WTC11 (cell line): Measurements from ENCODE around the gene PRELID1. TPM values are rescaled to one million over a fixed set of nuclear protein-coding genes. Genes with fewer than 3 reads are reported as not detected.

Source experiments
- ATAC-seq: fragments of 200-7000 bp; cut with Tn5 transposase; 2 replicates; pipeline ENCODE4 v1.10.0; 2021; ENCODE audit warnings: mild to moderate bottlenecking, moderate library complexity
- CTCF ChIA-PET: fragments of 300-600 bp; sonication (Branson Sonifier 250); formaldehyde crosslinking; loops from one replicate; lab custom pipeline; 2021; ENCODE audit warnings: antibody characterized with exemption; lab: Charles Lee
- POLR2A ChIA-PET: fragments of 350-600 bp; sonication (Branson Sonifier 250); formaldehyde crosslinking; loops from one replicate; lab custom pipeline; 2021; ENCODE audit warnings: antibody characterized with exemption; lab: Charles Lee
- DNase-seq: peaks from one replicate; pipeline ENCODE4 v3.0.0; 2021; ENCODE audit warnings: low spot score
- H3K27ac Mint-ChIP-seq: 2 replicates; pipeline ENCODE4 v1.8.0; 2021; ENCODE audit warnings: mixed read lengths
- H3K27me3 Mint-ChIP-seq: 2 replicates; pipeline ENCODE4 v1.8.0; 2021; ENCODE audit warnings: low read depth, mild to moderate bottlenecking, moderate library complexity, mixed read lengths
- H3K36me3 Mint-ChIP-seq: 2 replicates; pipeline ENCODE4 v1.8.0; 2021; ENCODE audit warnings: mixed read lengths
- H3K4me1 Mint-ChIP-seq: 2 replicates; pipeline ENCODE4 v1.8.0; 2022; ENCODE audit warnings: mixed read lengths
- H3K4me3 Mint-ChIP-seq: 2 replicates; pipeline ENCODE4 v1.8.0; 2021; ENCODE audit warnings: mild to moderate bottlenecking, moderate library complexity, mixed read lengths
- H3K9me3 Mint-ChIP-seq: 2 replicates; pipeline ENCODE4 v1.8.0; 2021; ENCODE audit warnings: mixed read lengths
- GRHL2 ChIP-seq: fragments of 250-450 bp; sonication (Bioruptor Pico); IDR thresholded peaks from 2 replicates; pipeline ENCODE4 v1.8.0; 2022; ENCODE audit warnings: mild to moderate bottlenecking, moderate library complexity; ENCODE audit not compliant: insufficient replicate concordance, severe bottlenecking
- NR3C1 ChIP-seq: sonication (generic); formaldehyde crosslinking; conservative IDR thresholded peaks from 2 replicates; pipeline ENCODE4 v1.8.1; 2023; ENCODE audit warnings: low read depth, mild to moderate bottlenecking, missing genetic modification reagents
- ZNF121 ChIP-seq: sonication (generic); formaldehyde crosslinking; IDR thresholded peaks from 2 replicates; pipeline ENCODE4 v1.8.0; 2023; ENCODE audit warnings: missing genetic modification reagents
- total RNA-seq: library from RNA; stranded (reverse); gene quantifications from 3 replicates; pipeline ENCODE4 v1.2.3, GENCODE V29; 2021
- TF ChIP-seq, protein P1 (sequence below): sonication (generic); formaldehyde crosslinking; IDR thresholded peaks from 2 replicates; pipeline ENCODE4 v1.8.0; 2022; ENCODE audit warnings: mild to moderate bottlenecking, missing genetic modification reagents

Gene PRELID1
- total RNA-seq, 1 experiment from 2014 or later: 273 TPM

DNA sequence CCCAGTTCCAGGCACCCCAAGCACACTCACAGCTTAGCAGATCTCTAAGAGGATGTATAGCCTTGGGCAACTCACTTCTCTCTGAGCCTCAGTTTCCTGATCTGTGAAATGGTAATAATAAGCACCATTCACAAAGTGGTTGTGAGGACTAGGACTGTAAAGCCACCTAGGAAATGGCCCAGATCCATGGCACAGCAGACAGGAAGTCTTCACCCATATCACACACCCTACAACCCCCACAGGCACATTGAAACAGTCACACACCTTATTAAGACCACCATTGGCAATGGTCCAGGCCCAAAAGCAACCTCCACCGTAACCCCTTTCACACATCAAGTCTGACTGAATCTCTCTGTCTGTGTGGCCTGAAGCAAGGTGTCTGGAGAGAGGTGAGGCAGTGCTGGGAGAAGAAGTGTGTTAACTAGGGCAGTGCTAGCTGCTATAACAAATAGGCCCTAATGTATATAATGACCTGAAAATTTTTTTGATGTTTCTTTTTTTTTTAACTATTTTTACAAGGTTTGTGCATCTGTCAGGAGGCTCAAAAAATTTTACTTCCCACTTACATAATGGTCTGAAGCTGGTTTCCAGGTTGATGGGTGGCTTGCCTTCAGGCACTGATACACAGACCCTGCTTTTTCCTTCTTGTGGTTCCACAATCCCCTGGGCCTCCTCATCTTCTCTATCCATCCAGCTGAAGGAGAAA lies 51.7 kb downstream of the PRELID1 start:
- TF ChIP-seq GRHL2: no peak
- no peak for TF ChIP-seq ZNF121
- TF ChIP-seq, protein P1, sequence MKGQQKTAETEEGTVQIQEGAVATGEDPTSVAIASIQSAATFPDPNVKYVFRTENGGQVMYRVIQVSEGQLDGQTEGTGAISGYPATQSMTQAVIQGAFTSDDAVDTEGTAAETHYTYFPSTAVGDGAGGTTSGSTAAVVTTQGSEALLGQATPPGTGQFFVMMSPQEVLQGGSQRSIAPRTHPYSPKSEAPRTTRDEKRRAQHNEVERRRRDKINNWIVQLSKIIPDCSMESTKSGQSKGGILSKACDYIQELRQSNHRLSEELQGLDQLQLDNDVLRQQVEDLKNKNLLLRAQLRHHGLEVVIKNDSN (CRISPR knock-in tag): no peak
- ATAC-seq (no peak), DNase-seq (no peak)
- Mint-ChIP-seq H3K27me3 (peaks cover 28% of the 10 kb centered on the region), H3K4me1 (peaks cover 10% of the 10 kb centered on the region), H3K27ac (no peak overlapping the region), H3K36me3 (no peaks in the 10 kb centered on the region), H3K9me3 (peaks cover 14% of the 10 kb centered on the region), H3K4me3 (no peak overlapping the region)
- POLR2A ChIA-PET: no interaction called here
- CTCF ChIA-PET: interaction anchor here (0.9 to 1.4 kb wide), 4 partner anchors 15 to 269 kb away, joined by 3 to 6 read pairs (median 4); no protein-coding TSS in a partner anchor

DNA sequence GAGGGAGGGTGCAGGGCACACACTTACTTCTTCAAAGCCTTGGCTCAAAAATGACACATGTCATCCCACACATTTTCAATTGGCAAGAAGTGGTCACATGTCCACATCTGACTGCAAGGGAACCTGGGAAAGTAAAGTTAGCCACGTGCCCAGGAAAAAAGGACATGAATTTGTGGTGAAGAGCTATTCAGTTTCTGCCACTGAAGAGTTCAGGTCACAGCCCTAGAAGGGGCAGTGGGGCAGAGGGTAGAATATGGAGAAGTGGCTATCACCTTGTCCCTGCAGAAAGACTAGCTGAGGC lies 52.2 kb downstream of the PRELID1 start:
- peaks cover 28% of the 10 kb centered on the region for H3K27me3 Mint-ChIP-seq
- ATAC-seq: no peak
- H3K4me3 Mint-ChIP-seq: no peak overlapping the region
- no peak overlapping the region for H3K27ac Mint-ChIP-seq
- CTCF ChIA-PET: interaction anchor here (0.9 to 1.3 kb wide), 5 partner anchors 13 to 269 kb away, joined by 3 to 6 read pairs (median 4); no protein-coding TSS in a partner anchor
- no peaks in the 10 kb centered on the region for H3K36me3 Mint-ChIP-seq
- TF ChIP-seq NR3C1 (CRISPR knock-in tag): no peak
- TF ChIP-seq, protein P1 (CRISPR knock-in tag): 0 out of 2 replicates have a peak, but pooled peaks have one; percentile 26
- TF ChIP-seq, all 79 proteins: peak for 1
- peaks cover 14% of the 10 kb centered on the region for H3K9me3 Mint-ChIP-seq
- POLR2A ChIA-PET: no interaction called here
- DNase-seq: no peak
- H3K4me1 Mint-ChIP-seq: peaks cover 5% of the 10 kb centered on the region

Other genes starting within 250 kb of the PRELID1 start
- 108 to 122 TPM (median 111 TPM) in 3 replicates for gene FGFR4, start 216.9 kb upstream of the PRELID1 start, total RNA-seq
- 144 to 153 TPM (median 148 TPM) in 3 replicates for gene NSD1, start 170.0 kb upstream of the PRELID1 start, total RNA-seq
- gene RAB24, start 80 bp upstream of the PRELID1 start, total RNA-seq: 37.0 to 40.2 TPM (median 38.0 TPM) in 3 replicates
- gene MXD3, start 8.1 kb downstream of the PRELID1 start, total RNA-seq: 16.9 to 25.7 TPM (median 18.8 TPM) in 3 replicates
- 141 to 162 TPM (median 147 TPM) in 3 replicates for gene LMAN2, start 47.9 kb downstream of the PRELID1 start, total RNA-seq
- gene RGS14, start 54.1 kb downstream of the PRELID1 start, total RNA-seq: 60.4 to 74.6 TPM (median 64.6 TPM) in 3 replicates
- gene SLC34A1, start 80.6 kb downstream of the PRELID1 start, total RNA-seq: not detected in 3 replicates
- 0.48 TPM in 1 of 3 replicates, not detected in the others for gene PFN3, start 96.9 kb downstream of the PRELID1 start, total RNA-seq
- 10.0 to 12.8 TPM (median 12.1 TPM) in 3 replicates for gene F12, start 105.8 kb downstream of the PRELID1 start, total RNA-seq
- gene GRK6, start 122.9 kb downstream of the PRELID1 start, total RNA-seq: 60.7 to 69.2 TPM (median 61.7 TPM) in 3 replicates
- 13.1 to 14.7 TPM (median 14.6 TPM) in 3 replicates for gene PRR7, start 143.0 kb downstream of the PRELID1 start, total RNA-seq
- 267 to 288 TPM (median 269 TPM) in 3 replicates for gene DBN1, start 169.8 kb downstream of the PRELID1 start, total RNA-seq
- 124 to 142 TPM (median 139 TPM) in 3 replicates for gene PDLIM7, start 193.8 kb downstream of the PRELID1 start, total RNA-seq
- 9.0 to 9.9 TPM (median 9.0 TPM) in 3 replicates for gene DOK3, start 206.0 kb downstream of the PRELID1 start, total RNA-seq
- gene DDX41, start 213.2 kb downstream of the PRELID1 start, total RNA-seq: 136 to 156 TPM (median 137 TPM) in 3 replicates